Measurements from ENCODE around the gene ARVCF.

DNA sequence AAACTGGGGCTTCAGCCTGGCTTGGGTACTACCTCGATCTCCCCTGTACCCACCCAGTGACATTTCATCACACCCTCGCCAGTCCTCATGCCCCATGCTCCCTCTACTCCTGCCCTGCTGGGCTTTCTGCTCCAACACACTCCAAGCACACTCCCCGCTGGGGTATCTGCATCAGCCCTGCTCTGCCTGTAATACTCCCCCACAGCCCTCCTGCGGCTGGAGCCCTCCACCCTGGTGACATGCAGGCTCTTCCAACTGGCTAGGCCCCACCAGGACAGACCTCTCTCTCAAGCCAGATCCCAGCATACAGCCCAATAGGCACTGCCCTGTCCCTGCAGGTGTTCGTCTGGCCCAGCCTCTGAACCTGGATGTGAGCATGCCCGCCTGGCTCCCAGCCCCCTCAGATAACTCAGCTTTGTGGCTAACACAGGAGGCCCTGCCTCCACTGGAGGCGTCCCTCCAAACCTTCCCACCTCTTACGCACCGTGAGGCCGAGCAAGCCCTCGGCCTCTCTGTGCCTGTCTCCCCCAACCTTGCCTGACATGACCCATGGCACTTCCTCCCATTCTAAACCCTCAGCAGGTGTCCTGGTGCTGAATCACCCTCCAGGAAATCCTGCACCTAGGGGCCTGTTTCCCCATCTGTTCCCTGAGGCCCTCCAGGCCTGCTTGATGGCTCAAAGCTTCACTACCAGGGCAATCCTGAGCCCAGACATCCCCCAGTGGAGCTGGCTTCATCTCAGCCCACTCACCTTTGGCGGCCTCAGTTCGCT, 41.5 kb downstream of the ARVCF start:
- TF ChIP-seq RFX5 (IDR thresholded peaks at IDR 0.05; ENCODE audit: low read length), result no peak
- TF ChIP-seq, protein P1, sequence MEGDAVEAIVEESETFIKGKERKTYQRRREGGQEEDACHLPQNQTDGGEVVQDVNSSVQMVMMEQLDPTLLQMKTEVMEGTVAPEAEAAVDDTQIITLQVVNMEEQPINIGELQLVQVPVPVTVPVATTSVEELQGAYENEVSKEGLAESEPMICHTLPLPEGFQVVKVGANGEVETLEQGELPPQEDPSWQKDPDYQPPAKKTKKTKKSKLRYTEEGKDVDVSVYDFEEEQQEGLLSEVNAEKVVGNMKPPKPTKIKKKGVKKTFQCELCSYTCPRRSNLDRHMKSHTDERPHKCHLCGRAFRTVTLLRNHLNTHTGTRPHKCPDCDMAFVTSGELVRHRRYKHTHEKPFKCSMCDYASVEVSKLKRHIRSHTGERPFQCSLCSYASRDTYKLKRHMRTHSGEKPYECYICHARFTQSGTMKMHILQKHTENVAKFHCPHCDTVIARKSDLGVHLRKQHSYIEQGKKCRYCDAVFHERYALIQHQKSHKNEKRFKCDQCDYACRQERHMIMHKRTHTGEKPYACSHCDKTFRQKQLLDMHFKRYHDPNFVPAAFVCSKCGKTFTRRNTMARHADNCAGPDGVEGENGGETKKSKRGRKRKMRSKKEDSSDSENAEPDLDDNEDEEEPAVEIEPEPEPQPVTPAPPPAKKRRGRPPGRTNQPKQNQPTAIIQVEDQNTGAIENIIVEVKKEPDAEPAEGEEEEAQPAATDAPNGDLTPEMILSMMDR (IDR thresholded peaks at IDR 0.05), result no peak
- TF ChIP-seq TAF1 (IDR thresholded peaks at IDR 0.05; ENCODE audit: borderline replicate concordance, low read depth, low read length), result no peak
- TF ChIP-seq GABPA (IDR thresholded peaks at IDR 0.05; ENCODE audit: low read depth), result no peak

Measured in SK-N-SH (cell line).